ENCODE results near the gene RAP1GAP2.

RAP1GAP2 gene

DNA sequence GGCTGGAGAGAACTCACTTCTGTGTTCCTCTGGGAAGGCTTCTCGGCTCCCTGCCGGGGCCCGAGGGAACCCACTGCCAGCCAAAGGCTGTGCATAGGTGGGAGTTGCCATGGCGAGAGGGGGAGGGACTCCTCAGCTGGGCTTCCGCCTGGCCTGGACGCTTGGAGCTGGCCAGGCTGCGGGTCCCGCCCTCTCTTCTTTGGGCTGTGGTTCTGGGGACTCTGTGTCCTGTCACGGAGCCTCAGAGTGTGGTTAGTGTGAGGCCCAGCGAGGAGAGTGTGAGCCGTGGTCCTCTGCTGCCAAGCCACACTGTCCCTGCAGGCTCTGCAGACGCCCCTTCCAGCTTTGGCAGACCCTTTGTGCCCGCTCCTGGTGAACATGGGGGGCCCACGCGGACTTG lies 144.1 kb downstream of the RAP1GAP2 start:
- no peak for DNase-seq (ENCODE audit: low read depth in 1 of 2, low spot score in 1 of 2)

DNA sequence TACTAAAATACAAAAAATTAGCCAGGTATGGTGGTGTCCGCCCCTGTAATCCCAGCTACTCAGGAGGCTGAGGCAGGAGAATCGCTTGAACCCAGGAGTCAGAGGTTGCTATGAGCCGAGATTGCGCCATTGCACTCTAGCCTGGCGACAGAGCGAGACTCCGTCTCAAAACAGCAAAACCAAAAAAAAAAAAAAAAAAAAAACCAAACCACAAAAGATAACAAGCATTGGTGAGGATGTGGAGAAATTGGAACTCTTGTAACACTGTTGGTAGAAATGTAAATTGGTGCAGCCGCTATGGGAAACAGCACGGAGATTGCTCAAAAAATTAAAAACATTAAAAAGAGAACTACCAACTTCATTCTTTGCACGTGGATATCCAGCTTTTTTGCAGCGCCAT lies 147.7 kb downstream of the RAP1GAP2 start:
- DNase-seq (ENCODE audit: low read depth in 1 of 2, low spot score in 1 of 2) = no peak

DNA sequence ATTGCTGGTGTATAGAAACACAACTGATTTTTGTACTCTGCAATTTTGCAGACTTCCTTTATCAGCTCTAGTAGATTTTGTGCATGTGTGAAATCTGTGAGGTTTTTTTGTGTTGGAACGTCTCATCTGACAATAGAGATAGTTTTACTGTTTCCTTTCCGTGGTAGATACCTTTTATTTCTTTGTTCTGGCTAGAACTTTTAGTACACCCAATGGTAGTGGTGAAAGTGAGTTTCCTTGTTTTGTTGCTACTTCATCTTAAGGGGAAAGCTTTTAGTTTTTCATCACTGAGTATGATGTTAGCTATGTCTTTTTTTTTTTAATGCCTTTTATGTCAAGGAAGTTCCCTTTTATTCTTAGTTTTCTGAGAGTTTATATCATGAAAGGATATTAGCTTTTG lies 149.1 kb downstream of the RAP1GAP2 start:
- no peak for DNase-seq (ENCODE audit: low read depth in 1 of 2, low spot score in 1 of 2)

DNA sequence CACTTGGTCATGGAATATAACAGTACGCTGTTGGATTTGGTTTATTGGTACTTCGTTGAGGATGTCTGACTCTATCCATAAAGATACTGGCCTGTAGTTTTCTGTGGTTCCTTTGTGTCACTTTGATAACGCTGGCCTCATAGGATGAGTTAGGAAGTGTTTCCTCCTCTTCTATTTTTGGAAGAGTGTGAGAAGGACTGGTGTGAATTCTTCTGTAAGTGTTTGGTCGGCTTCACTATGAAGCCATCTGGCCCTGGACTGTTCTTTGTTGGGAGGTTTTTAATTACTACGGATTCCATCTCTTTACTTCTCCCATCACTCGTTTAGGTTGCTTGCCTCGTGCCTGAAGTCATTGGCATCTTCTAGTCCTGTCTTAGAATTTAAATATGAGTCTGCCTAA lies 149.9 kb downstream of the RAP1GAP2 start:
- no peak for DNase-seq (ENCODE audit: low read depth in 1 of 2, low spot score in 1 of 2)

DNA sequence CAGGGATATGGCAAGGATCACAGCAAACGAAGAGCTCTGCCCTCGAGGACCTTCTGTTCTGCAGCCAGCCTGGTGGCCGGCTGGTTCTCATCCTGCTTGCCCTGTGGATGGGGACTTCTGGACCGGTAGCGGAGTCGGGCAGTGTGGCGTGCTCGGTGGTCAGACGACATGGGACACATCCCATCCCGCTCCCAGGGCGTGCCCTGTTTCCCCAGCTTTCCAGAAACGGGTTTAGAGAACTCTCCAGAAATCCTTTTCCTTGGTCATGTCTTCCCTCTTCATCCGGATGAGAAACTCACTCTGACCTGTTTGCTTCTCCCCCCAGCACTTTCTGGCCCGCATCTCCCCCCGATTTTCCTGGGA lies 151.3 kb downstream of the RAP1GAP2 start:
- no peak for DNase-seq (ENCODE audit: low read depth in 1 of 2, low spot score in 1 of 2)

DNA sequence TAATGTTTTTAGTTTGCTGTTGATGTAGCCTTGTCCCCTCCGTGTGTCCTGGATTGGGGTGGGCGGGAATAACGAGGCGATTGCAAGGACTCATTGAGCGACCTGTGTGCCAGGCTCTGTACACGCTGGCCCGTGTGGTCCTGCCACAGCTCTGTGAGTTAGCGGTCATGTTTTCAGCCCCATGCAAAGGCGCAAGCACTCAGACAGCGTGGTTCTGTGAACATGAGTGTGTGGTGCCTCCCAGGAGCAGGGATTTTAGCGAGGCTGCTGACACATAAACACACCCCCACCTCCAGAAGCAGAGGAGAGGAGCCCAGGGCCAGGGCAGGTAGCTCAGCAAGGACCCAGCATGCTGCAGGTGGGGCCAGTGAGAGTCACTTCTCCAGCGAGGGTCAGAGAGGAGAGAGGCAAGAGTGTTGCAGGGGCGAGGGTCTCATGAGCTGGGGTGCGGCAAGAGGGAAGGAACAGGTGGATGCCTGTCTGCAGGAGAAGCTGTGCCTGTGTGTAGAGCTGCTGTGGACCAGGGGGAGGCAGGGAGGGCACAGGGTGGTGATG lies 151.8 kb downstream of the RAP1GAP2 start:
- DNase-seq (ENCODE audit: low read depth in 1 of 2, low spot score in 1 of 2) = no peak

DNA sequence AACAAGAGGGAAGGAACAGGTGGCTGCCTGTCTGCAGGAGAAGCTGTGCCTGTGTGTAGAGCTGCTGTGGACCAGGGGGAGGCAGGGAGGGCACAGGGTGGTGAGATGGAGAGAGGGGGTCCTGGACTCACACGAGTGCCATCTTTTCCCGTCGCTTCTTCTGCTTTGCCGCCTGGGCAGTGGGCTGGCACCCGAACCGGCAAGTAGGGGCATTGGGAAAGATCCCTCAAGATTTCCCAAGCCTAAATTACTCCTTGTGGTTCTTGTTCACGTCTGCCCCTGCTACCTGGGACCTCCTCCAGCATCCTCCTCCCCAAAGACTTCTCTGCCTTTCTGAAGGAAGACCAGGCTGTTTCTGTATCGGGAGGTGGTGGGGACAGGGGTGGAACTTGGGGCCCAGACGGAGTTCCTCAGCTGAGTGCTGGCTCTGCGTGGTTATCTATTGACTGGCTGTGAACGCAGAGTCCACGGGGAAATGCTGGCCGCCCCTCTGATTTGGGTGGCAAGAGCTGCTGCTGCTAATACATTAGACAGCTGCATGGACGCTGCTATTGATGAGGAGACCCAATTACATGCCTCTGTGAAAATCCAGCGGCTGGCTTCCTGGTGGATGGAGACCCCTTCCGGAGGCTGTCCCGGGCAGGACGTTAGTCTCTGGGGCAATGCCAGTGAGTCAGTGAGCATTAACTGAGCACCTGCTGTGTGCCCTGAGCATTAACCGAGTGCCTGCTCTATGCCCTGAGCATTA lies 152.7 kb downstream of the RAP1GAP2 start:
- no peak for DNase-seq (ENCODE audit: low read depth in 1 of 2, low spot score in 1 of 2)

DNA sequence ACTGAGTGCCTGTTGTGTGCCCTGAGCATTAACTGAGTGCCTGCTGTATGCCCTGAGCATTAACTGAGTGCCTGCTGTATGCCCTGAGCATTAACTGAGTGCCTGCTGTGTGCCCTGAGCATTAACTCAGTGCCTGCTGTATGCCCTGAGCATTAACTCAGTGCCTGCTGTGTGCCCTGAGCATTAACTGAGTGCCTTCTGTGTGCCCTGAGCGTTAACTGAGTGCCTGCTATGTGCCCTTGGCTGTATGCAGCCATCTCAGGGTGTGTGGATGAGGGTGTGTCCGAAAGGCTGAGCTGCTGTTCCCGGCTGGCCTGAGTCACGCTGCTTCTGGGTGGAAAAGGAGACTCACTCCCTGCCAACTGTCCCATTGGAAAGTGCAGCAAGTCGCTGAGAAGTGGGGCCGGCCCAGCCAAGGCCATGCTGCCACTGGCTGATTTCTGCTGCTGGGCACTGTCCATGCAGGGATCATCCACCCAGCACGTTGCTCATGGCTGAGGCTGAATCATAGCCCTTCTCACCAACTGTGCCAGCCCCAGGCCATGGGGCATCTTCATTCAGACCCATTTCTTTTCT lies 153.3 kb downstream of the RAP1GAP2 start:
- no peak for DNase-seq (ENCODE audit: low read depth in 1 of 2, low spot score in 1 of 2)

DNA sequence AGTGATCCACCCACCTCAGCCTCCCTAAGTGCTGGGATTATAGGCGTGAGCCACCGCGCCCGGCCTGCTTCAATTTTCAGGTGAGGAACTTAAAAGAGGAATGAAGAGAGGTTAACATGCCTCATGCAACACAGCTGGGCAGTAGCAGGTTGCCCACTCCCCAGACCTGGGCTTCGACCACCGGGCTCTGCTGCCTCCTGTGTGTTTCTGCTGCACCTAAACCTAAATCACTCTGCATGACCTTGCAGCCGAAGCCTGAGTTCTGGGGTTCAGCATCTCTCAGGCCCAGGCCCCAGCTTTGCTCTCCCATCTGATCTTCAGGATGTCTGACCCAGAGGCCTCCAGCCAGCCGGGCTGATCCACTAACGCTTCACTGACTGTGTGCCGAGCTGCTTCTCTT lies 154.6 kb downstream of the RAP1GAP2 start:
- no peak for DNase-seq (ENCODE audit: low read depth in 1 of 2, low spot score in 1 of 2)

DNA sequence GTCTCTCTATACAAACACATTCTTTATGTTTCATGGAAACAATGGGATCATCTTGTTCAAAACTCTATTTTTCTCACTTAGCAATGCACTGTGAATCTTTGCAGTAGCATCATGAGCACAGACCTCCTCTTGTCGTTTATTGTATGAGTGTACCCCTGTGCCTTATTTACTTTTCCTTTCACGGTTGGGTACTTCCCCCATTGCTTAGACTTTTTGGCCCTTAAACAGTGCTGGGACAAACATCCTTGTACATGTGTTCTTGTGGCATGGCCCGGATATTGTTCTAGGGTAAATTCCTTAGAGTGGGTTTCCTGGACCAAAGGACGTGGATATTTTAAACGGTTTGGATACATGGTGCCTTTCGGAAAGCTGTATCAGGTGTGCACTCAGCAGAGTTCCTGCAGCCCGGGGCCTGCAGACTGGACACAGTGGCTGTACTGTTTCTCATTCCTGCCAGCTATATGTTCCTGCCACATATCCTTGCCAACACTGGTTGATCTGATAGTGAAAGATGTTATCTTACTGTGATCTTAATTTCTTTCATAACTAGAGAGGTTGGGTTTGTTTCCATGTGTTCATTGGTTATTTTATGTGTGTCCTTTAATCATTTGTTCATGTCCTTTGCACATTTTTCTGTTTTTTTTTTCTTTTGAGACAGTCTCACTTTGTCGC lies 156.1 kb downstream of the RAP1GAP2 start:
- no peak for DNase-seq (ENCODE audit: low read depth in 1 of 2, low spot score in 1 of 2)

DNA sequence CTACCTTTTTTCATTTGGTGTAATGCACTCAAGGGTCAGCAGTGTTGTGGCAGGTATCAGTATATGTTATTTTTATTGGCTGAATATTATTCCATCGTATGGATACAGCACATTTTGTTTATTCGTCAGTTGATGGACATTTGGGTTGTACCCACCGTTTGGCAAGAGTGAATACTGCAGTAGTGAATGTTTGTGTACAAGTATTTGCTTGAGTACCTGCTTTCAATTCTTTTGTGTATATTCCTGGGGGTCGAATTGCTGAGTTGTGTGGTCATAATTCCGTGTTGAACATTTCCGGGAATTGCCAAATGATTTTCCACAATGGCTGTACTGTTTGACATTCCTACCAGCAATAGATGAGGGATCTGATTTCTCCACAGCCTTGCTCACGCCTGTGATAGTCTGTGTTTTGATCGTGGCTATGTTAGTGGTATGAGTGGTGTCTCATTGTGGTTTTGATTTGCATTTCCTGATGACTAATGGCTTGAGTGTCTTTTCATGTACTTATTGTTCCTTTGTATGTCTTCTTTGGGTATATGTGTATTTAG lies 158.7 kb downstream of the RAP1GAP2 start:
- no peak for DNase-seq (ENCODE audit: low read depth in 1 of 2, low spot score in 1 of 2)

DNA sequence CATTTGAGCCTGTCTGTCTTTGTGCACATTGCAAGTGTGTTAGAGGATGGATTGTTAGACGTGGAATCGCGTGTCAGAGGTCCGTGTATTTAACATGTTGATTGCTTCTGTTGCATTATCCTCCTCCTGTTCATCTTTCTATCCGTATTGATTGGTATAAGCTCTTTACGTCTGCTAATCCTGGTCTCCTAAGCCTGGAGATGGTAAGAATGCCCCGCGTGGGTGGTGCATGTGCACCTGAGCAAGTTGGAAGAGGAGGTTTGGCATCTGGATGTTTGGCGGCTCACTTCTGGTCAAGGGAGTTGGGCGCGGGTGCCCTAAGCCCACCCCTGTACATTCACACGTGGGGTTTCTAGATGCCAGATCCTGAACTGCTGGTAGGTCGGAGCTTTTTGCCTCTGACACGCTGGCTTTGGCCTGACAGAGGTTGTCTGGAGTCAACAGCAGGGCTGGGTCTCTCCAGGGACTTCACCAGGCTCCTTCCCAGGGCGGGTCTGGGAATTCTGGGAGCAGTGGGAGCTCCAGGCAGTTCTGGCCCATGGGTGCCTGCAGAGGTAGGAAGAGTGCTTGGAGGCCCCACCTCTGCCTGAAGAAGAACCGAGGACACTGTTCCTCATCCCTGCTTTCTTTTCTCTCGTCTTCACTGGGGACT lies 159.8 kb downstream of the RAP1GAP2 start:
- no peak for DNase-seq (ENCODE audit: low read depth in 1 of 2, low spot score in 1 of 2)

DNA sequence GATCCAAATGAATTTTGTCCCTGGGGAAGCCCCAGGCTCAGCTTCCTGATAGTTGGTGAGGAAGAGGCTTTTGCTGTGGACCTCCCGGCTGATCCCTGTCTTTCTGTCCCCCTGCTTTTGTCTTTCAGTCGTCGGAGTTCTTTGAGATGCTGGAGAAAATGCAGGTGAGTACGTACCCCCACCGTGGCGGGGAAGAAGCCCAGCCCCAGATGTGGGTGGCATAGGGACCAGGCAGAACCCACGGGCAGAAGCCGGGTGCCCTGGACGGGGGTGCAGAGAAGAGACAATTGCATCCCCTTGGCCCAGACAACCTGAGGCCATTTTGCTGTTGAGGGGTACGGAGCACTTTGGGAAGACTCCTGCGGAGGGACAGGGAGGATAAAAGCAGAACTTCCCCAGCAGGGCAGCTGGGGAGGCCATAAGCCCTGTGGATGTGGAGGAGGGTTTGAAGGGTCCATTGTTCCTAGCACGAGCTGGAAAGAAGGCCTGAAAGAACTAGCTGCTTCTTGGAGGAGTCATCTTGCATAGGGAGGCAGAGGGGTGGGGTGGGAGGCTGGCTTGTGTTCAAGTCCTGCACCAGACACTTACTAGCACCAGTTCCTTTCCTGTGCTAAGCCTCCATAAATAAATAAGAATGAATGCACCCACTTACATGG lies 161.5 kb downstream of the RAP1GAP2 start:
- no peak for DNase-seq (ENCODE audit: low read depth in 1 of 2, low spot score in 1 of 2)

DNA sequence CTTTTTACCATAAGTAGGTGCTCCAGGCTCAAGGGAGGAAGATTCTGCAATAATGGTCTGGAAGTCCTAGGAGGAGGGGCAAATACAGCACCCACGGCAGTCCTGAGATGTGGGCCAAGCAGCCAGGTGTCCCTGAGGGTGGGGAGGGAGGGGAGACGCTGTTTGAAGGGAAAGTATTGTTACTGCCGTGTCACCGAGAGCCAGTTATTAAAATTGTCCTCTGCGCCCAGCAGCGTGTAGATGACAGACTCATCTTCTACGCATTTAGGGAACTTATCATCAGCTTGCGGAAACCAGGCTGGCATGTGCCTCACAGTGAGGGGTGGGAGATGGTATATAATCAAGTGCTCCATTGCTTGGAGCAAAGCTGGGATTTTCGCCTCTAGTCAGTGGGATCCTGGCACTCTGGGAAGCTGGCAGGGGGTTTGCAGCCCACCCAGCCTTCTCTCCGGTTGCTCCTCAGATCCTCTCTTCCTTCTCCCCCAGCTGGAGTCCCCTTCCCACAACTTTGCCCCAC lies 162.5 kb downstream of the RAP1GAP2 start:
- no peak for DNase-seq (ENCODE audit: low read depth in 1 of 2, low spot score in 1 of 2)

DNA sequence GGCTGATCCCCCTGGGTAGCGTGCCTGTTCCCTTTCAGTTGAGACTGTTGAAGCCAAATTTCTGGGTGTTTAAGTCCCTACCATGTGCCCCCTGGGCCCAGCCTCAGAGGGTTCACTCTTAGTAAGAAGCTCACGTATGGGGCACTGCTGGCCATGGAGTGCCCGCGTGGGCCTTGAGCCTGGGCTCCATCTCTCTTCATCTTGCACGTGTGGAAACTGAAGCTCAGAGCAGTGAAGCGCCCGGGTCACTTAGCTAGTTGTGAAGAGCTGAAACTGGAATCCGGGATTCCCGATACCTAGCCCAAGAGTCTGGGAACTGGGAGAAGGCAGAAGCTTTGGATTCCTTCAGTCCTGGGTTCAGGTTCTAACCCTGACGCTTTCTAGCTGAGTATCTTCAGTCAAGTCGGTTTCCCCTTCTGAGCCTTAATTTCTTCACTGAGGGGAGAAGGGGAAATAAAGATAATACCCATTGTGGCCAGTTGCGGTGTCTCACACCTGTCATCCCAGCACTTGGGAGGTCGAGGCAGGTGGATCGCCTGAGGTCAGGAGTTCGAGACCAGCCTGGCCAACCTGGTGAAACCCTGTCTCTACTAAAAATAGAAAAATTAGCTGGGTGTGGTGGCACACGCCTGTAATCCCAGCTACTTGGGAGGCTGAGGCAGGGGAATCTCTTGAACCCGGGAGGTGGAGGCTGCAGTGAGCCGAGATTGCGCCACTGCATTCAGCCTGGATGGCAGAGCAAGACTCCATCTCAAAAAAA lies 163.3 kb downstream of the RAP1GAP2 start:
- DNase-seq (ENCODE audit: low read depth in 1 of 2, low spot score in 1 of 2) = no peak

DNA sequence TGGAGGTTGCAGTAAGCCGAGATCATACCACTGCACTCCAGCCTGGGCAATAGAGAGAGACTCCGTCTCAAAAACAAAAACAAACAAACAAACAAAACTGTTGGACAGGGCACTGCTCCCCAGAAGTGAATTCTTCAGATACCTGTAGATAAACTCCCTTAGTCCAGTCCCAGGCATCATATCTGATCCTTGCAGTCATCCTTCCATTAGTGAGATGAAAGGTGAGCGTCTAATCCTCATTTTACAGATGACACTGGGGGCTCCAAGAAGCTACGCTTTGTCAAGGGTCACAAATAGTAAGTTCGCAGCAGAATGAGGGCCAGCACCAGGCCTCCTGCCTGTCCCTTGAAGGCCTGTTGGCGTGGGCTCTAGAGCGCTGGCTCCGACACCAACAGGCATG lies 165.2 kb downstream of the RAP1GAP2 start:
- DNase-seq (ENCODE audit: low read depth in 1 of 2, low spot score in 1 of 2) = no peak

DNA sequence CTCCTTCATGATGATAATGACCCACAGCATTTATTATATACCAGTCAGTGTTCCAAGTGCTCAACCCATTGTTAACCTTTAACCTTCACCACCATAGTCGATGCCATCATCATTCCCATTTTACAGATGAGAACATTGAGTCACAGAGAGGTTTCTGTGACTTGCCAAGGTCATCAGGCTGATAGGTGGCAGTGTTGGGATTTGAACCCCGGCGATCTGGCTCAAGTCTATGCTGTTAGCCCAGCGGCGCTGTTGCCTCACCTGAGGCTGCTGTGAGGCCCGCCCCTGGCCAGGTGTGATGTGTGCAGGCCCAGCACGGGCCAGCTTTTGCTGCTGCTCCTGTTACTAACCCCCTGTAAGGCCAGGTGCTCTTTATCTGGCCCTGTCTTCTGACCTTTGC lies 166.0 kb downstream of the RAP1GAP2 start:
- DNase-seq (ENCODE audit: low read depth in 1 of 2, low spot score in 1 of 2) = no peak

DNA sequence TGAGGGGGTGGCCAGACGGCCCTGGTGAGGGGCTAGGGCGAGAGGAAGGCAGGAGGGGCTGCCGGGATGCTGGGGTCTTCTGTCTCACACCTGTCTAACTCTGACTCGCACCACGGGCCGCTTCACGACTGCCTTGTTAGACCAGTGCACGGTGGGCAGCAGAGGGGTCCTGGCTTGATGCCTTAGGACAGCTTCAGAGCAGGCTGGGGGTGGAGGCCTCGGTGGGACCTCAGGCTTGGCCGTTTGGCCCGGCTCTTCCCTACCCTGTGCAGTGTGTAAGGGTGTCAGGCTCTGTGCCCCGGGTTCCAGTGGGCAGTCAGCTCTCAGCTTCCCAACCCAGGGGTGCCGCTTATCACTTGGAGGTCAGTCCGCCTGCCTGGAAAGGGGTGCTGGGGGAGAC lies 166.5 kb downstream of the RAP1GAP2 start:
- no peak for DNase-seq (ENCODE audit: low read depth in 1 of 2, low spot score in 1 of 2)

DNA sequence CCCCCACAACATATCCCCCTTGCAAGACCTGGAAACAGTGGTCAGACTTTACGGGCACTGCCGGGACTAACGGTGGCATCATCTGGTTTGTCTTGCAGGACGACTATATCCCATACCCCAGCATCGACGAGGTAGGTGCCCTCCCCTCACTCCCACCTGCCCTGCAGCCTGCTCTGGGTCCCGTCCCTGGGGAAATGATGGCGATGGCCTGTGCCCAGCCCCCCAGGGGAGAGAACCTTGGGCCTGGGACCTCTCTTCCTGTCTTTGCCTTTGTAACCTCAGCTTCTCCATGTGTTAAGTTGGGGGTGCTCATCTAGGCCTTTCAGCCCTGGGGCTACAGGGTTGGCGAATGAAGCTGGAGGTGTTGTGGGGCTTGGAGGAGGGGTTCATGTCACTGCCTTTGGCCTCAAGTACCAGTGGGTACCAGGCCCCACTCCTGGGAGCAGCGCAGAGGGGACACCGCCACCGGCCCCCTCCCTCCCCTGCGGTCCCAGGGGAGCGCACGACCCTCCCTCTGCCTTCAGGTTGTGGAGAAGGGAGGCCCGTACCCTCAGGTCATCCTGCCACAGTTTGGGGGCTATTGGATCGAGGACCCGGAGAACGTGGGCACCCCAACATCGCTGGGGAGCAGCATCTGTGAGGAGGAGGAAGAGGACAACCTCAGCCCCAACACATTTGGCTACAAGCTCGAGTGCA lies 167.2 kb downstream of the RAP1GAP2 start:
- DNase-seq (ENCODE audit: low read depth in 1 of 2, low spot score in 1 of 2) = no peak

DNA sequence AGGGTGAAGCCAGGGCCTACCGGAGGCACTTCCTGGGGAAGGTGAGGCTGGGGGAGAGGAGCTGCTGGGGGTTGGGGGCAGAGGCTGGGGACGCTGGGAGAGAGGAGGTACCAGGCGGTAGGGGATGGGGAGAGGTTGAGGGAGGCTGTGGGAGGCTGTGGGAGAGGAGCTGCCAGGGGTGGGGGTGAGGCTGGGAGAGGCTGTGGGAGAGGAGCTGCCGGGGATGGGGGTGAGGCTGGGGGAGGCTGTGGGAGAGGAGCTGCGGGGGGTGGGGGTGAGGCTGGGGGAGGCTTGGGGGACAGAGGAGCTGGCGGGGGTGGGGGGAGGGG lies 167.8 kb downstream of the RAP1GAP2 start:
- no peak for DNase-seq (ENCODE audit: low read depth in 1 of 2, low spot score in 1 of 2)
